Frontal cortex (tissue), 4 donors: ENCODE results near the gene HSFX3. TPM values are rescaled to one million over a fixed set of nuclear protein-coding genes. Genes with fewer than 3 reads are reported as not detected.
"Not testable (repeated sequence)": the region's sequence is repeated elsewhere in the genome, so short reads cannot be mapped to it uniquely, and the experiment has no call there.

Source experiments
- DNase-seq, 2 donors: peaks; one replicate each; pipeline ENCODE4 v3.0.0; 2012; ENCODE audit warnings: low spot score in 2 of 2
- FAIRE-seq: peaks from 2 replicates; lab custom pipeline; 2012; peaks lifted over from hg19 to GRCh38; lab: Jason Lieb, UNC
- total RNA-seq: library from RNA; depleted of rRNA; stranded (reverse); fragments of >200 nt; gene quantifications from one replicate; pipeline ENCODE4 v1.2.3, GENCODE V29; 2014
- donor health status: control.
- donor health status: control.
- donor health status: control.

The HSFX3 gene, protein sequence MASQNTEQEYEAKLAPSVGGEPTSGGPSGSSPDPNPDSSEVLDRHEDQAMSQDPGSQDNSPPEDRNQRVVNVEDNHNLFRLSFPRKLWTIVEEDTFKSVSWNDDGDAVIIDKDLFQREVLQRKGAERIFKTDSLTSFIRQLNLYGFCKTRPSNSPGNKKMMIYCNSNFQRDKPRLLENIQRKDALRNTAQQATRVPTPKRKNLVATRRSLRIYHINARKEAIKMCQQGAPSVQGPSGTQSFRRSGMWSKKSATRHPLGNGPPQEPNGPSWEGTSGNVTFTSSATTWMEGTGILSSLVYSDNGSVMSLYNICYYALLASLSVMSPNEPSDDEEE
- not detected for total RNA-seq

DNA sequence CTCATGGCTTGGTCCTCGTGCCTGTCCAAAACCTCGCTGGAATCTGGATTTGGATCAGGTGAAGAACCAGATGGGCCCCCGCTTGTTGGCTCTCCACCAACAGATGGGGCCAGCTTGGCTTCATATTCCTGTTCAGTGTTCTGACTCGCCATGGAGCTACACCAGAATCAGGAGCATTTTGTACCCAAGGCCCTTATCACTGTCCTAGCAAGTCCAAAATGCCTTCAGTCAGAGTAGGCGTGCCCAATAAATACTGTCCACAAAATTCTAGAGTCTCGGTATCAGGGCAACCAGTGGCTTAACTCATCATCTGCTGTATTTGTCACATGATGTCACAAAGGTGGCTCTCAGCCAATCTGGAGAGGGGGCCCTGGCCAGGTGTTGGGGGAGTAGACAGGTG lies at the start of gene HSFX3:
TSS of gene HSFX3 (minus strand) at position 224 of the 400 bp plus-strand sequence. CDS start at position 152, 72 bp downstream.
- not testable (repeated sequence) for FAIRE-seq, DNase-seq

DNA sequence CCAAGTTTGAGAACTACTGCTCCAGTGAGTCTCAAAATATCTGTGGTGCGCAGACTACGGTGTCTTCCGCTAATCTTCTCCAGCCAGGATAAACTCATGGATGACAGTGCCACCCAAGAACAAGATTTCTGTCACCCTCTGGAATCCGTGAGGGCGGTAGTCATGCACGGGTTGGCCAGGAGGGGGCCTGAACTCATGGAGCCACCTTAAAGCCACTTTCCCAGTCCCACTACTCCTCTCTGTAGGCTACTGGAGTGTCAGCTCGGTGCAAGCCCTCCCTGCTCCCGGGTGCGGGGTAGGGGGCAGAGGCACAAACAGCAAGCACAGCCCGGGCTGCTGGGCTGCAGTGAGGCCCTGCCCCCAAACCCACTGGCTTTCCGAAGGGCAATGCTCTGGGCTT lies 48.9 kb upstream of the HSFX3 start:
- DNase-seq, FAIRE-seq: not testable (repeated sequence)

DNA sequence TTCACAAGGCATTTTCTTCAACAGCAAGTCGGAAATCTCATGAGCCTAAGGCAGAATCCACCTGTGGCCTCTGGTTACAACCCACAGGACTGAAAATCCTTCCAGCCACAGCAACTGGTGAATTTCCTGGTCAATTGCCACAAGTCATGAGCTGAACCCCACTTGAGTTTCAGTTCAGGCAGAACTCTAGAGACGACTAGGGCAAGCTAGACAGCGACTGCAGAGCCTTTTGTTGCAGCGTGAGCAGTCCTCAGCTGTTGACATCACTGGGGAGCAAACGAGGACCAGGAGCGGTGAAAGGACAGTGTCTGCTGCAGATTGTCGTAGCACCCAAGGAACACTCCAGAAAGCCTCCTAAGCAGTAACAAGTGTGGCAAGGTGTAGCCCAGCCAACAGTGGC lies 46.2 kb upstream of the HSFX3 start:
- DNase-seq, FAIRE-seq: not testable (repeated sequence)

DNA sequence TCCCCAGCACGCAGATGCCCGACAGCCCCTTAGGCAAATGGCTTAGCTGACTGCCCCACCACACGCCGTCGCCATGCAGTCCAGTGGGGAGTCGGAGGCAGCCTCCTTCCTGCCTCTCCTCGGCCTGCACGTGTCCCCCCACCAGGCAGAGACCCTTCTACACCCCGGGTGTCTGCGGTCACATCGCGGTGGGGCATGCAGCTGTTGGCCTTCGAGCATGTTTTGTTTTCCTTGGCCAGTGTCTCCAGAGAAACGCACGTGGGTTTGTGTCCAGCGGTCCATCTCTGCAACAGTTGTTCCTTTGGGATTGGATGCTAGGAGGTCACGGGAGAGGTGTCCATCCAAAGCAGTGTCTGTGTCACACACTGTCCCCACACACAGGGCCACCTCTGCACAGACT lies 45.5 kb upstream of the HSFX3 start, which contains the start of gene HSFX2:
TSS of gene HSFX2 (minus strand) at position 101 of the 400 bp plus-strand sequence. CDS start 614 bp downstream, outside the sequence.
- not testable (repeated sequence) for FAIRE-seq

DNA sequence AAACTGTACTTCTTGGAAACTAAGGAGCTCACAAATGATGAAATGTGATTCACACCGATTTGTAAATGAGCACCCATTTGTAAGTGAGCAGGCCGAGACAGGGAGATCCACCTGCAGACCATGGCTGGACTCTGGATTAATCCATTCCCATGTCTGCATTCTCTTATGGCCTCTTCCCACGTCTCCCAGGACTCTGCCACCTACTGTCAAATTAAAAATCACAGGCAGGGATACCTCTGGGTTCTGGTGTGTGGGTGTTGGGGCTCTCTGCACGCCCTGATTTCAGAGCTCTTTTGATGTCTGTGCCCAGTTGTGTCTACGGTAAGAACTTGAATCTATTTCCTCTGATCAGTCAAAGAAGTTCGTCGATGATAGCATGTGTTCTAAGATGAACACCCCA lies 41.3 kb upstream of the HSFX3 start:
- FAIRE-seq, DNase-seq: not testable (repeated sequence)

More for the DNA sequence above, 45.5 kb upstream of the HSFX3 start, which contains the start of gene HSFX2:
- not testable (repeated sequence) for DNase-seq

DNA sequence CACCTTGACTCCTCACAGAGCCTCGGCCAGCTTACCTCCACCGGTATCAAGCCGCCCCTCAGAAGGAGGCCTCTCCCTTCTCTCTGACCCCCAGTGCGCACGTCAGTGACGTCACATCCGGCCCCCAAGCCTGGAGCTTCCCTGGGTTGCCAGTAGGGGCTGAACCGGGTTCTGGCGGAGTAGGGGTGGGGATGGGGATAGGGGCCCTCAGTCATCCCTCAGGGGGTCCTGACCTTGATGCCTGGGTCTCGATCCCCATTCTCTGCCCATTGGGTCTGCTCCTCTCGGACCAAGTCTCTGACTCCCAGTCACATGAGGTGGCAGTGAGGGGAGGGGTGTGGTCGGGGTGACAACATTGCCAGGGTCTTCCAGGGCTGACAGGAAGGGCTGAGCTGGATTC lies 37.6 kb upstream of the HSFX3 start, which contains the start of gene MAGEA9B:
TSS of gene MAGEA9B (minus strand) at position 101 of the 400 bp plus-strand sequence. CDS start 4,280 bp downstream, outside the sequence.
- DNase-seq, FAIRE-seq: not testable (repeated sequence)

DNA sequence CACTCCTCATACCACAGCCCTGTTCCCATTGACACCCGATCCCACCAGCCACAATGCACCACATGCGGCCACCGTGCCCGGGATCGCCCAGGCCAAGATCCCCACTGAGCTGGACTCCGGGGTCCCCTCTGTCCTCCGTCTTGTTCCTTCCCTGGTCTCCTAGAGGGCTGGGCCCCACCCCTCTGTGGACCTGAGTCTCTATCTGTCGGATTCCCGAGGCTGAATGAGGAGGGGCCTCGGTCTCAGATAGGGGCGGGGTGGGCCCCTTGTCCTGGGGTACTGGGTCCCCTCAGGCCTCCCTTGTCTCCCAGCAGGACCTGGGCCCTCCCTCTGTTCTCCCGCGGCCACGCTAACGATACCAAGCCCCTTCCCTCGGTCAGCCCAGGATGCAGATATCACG lies 35.9 kb upstream of the HSFX3 start:
- not testable (repeated sequence) for DNase-seq, FAIRE-seq

DNA sequence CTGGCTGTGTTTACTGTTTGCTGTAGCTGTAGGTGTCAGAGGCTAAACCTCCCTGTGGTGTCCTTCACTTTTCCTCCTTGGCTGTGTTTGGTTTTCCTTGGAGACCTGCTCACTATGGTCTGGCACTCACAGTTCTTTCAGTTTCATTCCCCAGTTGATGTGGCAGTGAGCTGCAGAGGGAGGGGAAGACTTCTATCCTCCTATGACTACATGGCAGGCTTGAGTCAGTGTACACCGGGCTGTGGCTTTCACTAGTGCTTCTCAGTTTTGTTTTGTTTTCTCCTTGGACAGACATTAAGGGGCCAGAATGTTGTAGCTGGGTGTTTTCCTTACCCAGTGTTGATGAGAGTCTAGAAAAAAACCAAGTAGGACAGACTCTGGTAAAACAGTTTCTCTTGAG lies 23.7 kb upstream of the HSFX3 start:
- not testable (repeated sequence) for DNase-seq, FAIRE-seq

DNA sequence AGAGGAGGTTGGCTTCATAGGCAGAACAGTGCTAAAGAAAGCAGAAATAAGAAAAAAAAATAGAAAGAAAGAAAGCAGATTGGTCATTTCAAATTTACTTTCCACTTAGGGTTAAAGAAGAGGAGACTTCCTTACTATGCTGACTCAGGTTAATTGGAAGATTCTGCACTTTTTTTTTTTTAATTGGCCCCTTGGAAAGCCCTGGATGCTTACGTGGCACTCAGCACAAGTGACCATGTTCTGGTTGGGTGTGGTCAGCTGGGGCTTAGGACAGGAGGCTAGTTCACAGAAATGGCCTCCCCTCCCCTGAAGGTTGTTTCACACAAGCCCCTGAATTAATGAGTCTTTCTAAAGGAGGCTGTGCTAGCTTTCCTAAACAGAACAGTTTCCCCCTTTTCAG lies 23.0 kb upstream of the HSFX3 start:
- no peak for DNase-seq
- no peak for FAIRE-seq

DNA sequence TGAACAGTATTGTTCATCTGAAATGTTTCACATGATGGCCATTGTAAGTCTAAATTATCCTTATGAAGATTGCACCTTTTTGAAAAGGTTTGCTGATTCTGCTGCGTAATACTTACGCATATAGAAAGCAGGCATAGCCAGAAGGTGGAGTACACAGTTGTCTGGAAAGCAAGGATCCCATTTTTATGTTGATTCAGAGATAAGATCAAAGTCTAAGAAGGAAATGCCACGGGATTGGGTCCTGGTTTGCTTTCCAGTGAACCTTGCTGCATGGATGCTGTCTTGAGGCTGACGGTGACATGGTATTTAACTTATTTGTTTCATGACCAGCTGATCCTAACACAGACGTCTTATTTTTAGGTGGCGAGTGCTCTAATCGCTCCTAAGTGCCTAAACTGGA lies 22.0 kb upstream of the HSFX3 start:
- DNase-seq, result no peak
- no peak for FAIRE-seq

DNA sequence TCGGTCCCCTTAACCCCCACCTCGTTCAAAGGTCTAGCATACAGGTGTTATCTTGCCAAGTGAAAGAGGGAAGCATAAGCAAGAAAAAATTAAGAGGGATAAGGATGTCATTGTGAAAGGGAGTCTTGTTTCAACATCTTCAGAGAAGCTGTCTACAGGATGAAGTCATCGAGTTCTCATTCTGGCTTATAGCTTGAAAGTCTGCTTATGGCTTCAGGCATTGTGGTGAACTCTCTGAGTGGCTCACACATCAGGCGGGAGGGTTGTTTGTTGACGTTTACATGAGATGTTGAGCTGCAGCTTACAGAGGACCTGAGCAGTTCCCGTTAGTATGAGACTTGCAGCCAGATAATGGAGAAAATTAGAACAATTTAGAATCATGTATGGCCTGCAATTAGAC lies 20.9 kb upstream of the HSFX3 start:
- FAIRE-seq (no peak), DNase-seq (no peak)

DNA sequence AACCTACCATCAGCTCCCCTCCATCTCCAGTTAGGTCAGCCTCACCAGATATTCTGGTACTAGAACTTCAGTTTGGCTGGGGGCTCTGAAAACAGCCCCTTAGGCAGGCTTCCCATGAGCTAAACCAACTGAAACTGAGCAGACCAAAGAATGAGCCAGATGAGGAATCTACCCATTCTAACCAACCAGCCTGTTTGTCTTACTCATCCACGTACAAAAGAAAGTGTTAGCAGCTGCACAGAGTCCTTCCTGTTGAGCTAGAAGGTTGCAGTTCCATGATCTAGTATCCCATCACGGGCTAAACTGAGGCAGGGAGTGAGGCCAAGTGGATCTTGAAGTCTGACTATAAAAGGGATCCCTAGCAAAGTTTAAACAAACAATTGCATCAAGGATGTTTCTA lies 20.0 kb upstream of the HSFX3 start:
- DNase-seq (no peak), FAIRE-seq (no peak)

DNA sequence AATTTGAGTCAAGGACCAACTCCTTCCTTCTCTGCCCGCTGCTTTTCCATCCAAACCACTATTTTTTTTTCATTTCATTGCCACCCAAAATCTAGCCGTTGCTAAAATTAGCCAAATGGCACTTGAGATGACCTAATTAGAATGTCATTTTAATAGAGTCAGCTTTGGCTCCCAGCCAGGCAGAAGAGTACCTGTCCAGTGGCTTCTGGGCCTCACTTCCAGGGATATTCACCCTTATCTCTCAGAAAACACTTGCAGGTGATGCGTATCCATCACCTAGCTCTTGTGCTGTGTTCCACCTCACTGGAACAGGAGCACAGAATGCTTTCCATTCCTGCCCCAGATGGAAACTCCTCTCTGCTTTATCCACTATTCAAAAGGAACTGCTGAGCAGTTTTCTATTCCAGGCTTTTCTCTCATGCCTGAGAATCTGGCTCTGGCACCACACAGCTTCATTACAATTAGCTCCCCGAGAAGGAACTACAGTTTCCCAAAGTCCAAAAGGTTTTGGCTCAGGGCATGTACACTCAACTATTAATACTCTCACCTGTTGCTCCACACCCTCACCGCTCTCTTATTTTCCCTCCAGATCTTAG lies 19.1 kb upstream of the HSFX3 start:
- DNase-seq (no peak), FAIRE-seq (no peak)

DNA sequence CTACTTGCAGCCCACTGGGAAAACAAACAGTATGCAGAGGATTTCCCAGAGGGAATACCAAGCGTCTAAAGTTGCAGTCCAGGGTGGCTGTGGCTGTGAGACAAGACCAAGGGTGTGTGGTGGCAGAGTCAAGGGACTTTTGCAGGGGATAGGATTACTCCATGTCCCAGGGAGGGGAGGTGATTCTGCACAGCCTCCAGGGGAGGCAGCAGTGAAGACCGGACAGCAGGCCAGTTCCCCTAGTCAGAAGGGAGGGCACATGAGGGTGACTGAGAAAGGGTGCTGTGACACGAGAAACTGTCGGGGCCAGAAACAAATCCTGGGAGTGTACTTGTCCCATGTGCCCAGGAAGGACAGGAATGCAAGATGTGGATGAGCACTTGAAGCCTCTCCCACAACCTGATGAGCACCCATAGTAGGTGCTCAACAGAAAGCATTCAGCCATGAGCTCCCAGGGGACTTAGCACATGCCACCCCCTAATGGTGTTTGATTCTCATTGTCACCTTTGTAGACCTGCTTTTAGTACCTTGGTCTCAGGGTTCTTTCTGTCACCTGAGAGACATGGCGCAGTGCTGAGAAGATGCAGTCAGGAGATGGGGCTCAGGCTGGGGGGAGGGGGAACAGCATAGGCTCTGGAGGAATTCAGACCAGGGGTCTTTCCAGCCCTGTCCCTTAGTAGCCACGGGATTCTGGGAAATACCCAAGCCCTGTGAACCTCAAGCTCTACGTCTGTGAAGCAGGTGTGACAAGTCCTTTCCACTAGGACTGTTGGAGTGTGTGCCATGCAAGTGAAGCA lies 18.1 kb upstream of the HSFX3 start:
- DNase-seq, result no peak
- no peak for FAIRE-seq

DNA sequence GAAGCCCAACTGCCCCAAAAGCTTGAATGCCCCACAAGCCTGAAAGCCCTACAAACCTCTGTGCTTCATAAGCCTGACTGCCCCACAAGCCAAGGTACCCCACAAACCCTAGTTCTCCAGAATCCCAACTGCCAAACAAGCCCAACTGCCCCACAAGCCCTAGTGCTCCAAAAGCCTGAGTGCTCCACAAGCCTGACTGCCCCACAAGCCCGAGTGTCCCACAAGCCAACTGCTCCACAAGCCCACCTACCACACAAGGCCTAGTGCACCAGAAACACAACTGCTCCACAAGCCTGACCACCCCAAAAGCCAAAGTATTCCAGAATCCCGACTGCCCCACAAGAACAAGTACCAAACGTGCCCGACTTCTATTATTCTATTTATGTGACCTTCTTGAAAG lies 13.6 kb upstream of the HSFX3 start:
- FAIRE-seq (no peak), DNase-seq (no peak)

DNA sequence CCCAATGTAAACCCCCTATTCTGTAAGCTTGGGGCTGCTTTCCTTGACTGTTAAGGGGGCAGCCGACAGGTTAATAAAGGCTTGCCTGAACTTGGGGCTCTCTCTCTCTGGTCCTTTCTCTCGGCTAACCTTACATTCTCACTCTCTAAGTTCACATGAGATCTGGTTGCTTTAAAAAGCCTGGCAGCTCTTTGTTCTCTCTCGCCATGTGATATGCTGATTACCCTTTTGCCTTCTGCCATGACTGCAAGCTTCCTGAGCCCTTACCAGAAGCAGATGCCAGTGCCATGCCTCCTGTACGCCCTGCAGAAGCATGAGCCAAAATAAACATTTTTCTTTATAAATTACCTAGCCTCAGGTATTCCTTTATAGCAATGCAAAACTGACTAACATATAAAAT lies 5.5 kb upstream of the HSFX3 start:
- DNase-seq, FAIRE-seq: not testable (repeated sequence)

DNA sequence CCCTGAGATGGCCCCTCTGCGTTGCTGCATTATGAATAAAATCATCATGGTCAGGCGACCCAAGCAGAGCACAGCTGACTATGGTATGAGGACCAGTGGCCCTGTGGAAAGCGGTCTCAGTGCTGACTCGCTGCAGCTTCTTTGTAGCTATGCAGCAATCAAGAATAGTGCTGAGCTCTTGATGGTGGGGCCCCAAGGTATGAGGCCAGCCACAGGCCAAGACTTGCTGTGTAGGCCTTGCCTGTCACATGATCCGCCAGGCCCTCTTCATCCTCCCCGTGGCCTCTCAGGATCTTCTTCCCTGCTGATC lies 2.2 kb upstream of the HSFX3 start:
- DNase-seq, FAIRE-seq: not testable (repeated sequence)

DNA sequence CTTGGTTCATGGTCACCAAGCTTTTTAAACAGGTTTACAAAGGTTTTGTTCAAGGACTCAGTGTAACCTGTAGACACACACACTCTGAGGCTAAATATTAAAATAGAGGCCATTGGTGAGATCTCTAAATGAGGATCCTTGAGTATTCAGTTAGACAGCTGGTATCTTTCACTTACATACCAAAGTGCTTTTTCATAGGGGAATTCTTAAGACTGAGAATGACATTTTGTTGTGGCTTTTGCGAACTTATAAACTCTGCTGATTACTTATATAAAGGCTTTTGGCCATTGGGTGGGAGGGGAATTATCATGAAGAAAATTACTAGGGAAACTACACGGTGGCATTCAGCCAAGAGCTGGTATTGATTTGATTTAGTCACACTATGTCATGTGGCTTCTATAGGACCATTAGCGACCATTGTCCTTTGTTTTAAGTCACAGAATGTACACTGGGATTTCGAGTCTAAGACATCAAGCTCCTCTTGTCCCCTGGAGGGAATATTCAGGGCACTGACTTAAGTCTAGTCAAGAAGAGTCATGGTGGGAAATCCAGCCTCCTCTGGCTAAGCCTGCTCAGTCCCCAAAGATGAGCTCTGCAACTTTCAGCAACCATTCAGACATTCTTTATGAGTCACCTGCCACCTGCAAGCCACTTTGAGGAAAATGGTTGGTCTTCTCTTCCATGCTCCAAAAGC lies 1.7 kb upstream of the HSFX3 start:
- DNase-seq, FAIRE-seq: not testable (repeated sequence)

DNA sequence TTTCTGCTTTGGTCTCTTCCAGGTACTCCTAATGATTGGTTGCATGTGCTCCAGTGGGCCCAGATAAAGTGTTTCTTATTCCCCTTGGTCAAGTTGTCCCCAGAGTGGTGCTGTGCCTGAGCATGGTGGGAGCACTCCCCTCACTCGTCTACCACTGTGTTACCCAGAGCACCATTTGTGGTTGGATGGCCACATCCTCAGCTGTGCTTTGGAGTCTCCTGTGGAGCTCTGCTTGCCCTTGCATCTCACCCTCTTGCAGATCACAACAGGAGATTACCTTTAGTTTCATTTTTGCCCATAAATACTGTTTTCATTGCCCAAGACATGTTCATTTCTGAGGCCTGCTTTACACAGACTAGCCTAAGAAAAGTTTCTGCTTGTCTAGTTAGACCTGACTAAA lies 730 bp upstream of the HSFX3 start:
- DNase-seq, result not testable (repeated sequence)

DNA sequence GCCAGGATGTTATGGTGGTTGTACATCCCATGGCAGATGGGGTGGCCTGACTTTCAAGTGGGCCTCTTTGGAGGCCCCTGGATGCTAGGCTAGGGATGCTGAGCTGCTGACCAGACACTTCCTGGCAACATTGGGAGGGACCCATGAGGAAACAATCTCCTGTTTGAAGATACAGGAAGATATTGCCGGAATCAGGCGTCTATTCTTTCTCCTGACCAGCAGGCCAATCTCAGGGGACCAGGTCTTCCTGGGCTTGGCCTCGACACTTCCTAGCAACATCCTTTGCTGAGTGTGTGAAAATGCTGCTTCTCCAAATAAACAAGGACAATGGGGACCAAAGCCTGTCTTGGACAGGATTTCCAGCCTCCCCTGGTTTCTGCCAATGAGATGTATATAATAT lies 1.9 kb downstream of the HSFX3 start:
- not testable (repeated sequence) for DNase-seq, FAIRE-seq

More for the DNA sequence above, 730 bp upstream of the HSFX3 start:
- FAIRE-seq, result not testable (repeated sequence)
